Fibroblast of villous mesenchyme (primary cell): ENCODE measurements around the gene UTF1. TPM values are rescaled to one million over a fixed set of nuclear protein-coding genes. Genes with fewer than 3 reads are reported as not detected.
"Not testable (repeated sequence)": the region's sequence is repeated elsewhere in the genome, so short reads cannot be mapped to it uniquely, and the experiment has no call there.

ENCODE experiments used
- DNase-seq: peaks from one replicate; pipeline ENCODE4 v3.0.0-alpha.2; 2010; ENCODE audit warnings: low read depth
- H3K4me3 ChIP-seq: 2 replicates; pipeline ENCODE4 v1.5.1; 2011; ENCODE audit warnings: low read depth, mild to moderate bottlenecking, low read length
- total RNA-seq: library from RNA; depleted of rRNA; stranded (reverse); fragments of >200 nt; gene quantifications from 2 replicates; pipeline ENCODE4 v1.2.3, GENCODE V29; 2012
- TF ChIP-seq, protein P1 (sequence below): IDR thresholded peaks from 2 replicates; pipeline ENCODE4 v1.5.1; 2012; ENCODE audit warnings: low read depth, mild to moderate bottlenecking, low read length; ENCODE audit not compliant: insufficient read depth

Gene UTF1
- total RNA-seq, 1 donor: not detected

DNA sequence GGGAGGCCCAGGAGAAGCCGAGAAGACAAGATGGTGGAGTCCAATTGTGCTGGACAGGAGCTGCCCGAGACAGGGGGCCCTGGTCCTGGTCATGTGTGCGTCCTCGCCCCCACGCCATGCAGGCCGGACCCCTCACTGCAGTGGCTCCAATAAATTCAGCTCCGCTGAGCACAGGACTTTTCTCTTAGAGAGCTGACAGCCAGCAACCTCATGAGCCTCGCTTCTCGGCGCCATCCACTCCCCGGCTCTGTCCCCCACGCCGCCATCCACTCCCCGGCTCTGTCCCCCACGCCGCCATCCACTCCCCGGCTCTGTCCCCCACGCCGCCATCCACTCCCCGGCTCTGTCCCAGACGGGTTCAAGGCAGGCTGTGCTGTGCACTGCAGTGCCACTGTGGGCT is 2.8 kb upstream of the UTF1 start:
- TF ChIP-seq, protein P1, sequence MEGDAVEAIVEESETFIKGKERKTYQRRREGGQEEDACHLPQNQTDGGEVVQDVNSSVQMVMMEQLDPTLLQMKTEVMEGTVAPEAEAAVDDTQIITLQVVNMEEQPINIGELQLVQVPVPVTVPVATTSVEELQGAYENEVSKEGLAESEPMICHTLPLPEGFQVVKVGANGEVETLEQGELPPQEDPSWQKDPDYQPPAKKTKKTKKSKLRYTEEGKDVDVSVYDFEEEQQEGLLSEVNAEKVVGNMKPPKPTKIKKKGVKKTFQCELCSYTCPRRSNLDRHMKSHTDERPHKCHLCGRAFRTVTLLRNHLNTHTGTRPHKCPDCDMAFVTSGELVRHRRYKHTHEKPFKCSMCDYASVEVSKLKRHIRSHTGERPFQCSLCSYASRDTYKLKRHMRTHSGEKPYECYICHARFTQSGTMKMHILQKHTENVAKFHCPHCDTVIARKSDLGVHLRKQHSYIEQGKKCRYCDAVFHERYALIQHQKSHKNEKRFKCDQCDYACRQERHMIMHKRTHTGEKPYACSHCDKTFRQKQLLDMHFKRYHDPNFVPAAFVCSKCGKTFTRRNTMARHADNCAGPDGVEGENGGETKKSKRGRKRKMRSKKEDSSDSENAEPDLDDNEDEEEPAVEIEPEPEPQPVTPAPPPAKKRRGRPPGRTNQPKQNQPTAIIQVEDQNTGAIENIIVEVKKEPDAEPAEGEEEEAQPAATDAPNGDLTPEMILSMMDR: no peak
- no peak overlapping the region for H3K4me3 ChIP-seq
- no peak for DNase-seq

DNA sequence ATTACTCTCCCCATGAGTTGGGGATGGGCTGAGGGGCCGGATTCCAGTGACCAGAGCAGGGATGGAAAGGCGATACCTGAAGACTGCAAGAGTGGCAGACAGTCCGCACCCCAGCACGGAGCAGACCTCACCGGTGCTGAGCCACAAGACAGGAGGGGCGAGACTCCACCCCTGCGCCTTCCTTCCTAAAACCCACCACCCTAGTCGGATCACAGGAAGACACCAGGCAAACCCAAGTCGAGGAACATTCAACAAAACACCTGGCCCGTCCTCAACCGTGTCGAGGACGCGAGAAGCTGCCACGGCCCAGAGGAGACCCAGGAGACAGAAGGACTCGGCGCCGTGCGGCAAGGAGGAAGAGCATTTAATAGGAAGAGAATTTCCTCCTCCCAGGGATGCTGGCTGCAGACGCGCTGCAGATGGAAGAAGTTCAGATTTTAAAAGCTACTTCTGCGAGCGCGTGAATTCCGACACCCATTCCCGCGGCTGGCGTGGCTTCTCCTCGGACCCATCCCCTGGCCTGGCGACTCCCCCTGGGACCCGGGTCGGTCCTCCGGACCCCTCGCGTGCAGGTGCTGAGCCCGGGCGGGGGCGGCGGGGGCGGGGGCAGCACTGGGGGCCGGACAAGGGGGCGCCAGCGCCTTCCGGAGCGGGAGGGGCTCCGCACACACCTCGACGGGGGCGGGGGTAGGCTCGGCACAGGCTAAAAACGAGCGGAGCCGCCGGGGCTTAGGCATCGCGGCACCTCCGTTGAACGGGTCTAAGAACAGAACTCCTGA is 563 bp upstream of the UTF1 start:
- no peak overlapping the region for H3K4me3 ChIP-seq
- TF ChIP-seq, protein P1: no peak
- no peak for DNase-seq

DNA sequence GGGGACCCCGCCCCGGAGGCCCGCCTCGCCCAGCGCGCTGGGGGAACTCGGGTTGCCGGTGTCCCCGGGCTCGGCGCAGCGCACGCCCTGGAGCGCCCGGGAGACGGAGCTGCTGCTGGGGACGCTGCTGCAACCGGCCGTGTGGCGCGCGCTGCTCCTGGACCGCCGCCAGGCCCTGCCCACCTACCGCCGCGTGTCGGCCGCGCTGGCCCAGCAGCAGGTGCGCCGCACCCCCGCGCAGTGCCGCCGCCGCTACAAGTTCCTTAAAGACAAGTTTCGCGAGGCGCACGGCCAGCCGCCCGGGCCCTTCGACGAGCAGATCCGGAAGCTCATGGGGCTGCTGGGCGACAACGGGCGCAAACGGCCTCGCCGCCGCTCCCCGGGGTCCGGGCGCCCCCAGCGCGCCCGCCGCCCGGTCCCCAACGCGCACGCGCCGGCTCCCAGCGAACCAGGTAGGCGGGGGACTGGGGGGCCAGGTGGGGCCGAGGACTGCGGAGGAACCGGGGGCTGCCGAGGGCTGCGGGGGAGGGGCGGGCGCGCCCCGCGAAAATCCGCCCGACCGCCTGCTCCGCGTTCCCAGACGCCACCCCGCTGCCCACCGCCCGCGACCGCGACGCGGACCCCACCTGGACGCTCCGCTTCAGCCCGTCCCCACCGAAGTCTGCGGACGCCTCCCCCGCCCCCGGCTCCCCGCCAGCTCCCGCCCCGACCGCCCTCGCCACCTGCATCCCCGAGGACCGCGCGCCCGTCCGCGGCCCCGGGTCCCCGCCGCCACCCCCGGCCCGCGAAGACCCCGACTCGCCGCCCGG is 574 bp downstream of the UTF1 start:
- TF ChIP-seq, protein P1: no peak
- no peak overlapping the region for H3K4me3 ChIP-seq
- no peak for DNase-seq

DNA sequence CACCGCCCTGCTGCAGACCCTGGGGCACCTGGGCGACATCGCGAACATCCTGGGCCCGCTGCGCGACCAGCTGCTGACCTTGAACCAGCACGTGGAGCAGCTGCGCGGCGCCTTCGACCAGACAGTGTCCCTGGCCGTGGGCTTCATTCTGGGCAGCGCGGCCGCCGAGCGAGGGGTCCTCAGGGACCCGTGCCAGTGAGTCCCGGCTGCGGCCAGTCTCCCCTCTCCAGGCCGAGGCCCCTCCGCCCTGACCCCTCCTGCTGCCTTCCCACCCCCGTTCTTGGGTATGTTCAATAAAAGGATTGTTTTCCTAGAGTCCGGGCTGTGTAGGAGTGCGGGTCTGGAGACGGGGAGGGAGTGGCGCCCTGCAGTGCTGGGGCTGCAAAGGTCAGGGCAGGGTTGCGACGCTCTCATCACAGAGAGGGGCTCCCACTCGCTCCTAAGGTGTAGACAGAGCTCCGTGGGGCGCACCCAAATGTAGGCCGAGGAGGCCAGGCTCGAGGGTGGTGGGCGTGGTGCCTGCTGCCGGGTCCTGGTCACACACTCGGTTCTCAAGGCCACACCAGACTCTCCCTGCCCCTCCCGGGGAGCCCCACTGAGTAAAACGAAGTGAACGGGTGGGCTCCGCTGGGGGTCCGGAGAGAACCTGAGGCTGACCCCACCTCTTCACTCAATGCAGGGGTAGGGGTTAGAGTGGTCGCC is 1.4 kb downstream of the UTF1 start:
- H3K4me3 ChIP-seq: no peak overlapping the region
- TF ChIP-seq, protein P1: no peak
- DNase-seq: no peak

- TF ChIP-seq, protein P1: no peak
- no peak overlapping the region for H3K4me3 ChIP-seq
- DNase-seq: no peak
These were observed 2.0 kb downstream of the UTF1 start for GRCh38 chr10:133231946-133232574.

- DNase-seq, H3K4me3 ChIP-seq: not testable (repeated sequence)
These were observed 4.8 kb downstream of the UTF1 start for GRCh38 chr10:133234796-133235195.
